NCI-H1930 (cell line): ENCODE data around the gene SLC4A3.

Source experiments
- DNase-seq, 2 experiments: peaks; one replicate each; lab custom pipeline; 2025; lab: John Stamatoyannopoulos, UW

The SLC4A3 gene

GRCh38 chr2:219627103-219628100 is at the start of gene SLC4A3:
Gene SLC4A3, plus strand, starts transcription at chr2:219627630. Its CDS starts 363 bp downstream, at chr2:219627993.
- peak; percentile 49 to 58 for DNase-seq

- no peak for DNase-seq
Observed at GRCh38 chr2:219578811-219579613, 48.4 kb upstream of the SLC4A3 start.

GRCh38 chr2:219581346-219581745 is 46.1 kb upstream of the SLC4A3 start:
- DNase-seq, result no peak

GRCh38 chr2:219591091-219591490 is 36.3 kb upstream of the SLC4A3 start:
- no peak for DNase-seq

- no peak for DNase-seq
Observed at GRCh38 chr2:219592736-219593135, 34.7 kb upstream of the SLC4A3 start.

- DNase-seq, result no peak
Observed at GRCh38 chr2:219593154-219593553, 34.3 kb upstream of the SLC4A3 start.

GRCh38 chr2:219595256-219595655 is 32.2 kb upstream of the SLC4A3 start:
- DNase-seq, result no peak

GRCh38 chr2:219596954-219597551 is 30.4 kb upstream of the SLC4A3 start:
- no peak for DNase-seq

- peak; percentile 90 to 91 for DNase-seq
Observed at GRCh38 chr2:219597552-219598307, 29.7 kb upstream of the SLC4A3 start, which contains the start of gene STK11IP. Gene STK11IP, plus strand, starts transcription at chr2:219597857. Its CDS starts 263 bp downstream, at chr2:219598120.

GRCh38 chr2:219598308-219599078 is 28.9 kb upstream of the SLC4A3 start:
- no peak for DNase-seq

GRCh38 chr2:219603771-219604170 is 23.7 kb upstream of the SLC4A3 start:
- DNase-seq, result no peak

- DNase-seq, result no peak
Observed at GRCh38 chr2:219605607-219605954, 21.8 kb upstream of the SLC4A3 start.

- DNase-seq, result no peak
Observed at GRCh38 chr2:219607931-219608330, 19.5 kb upstream of the SLC4A3 start.

- DNase-seq, result no peak
Observed at GRCh38 chr2:219608399-219608964, 18.9 kb upstream of the SLC4A3 start.

GRCh38 chr2:219609149-219609750 is 18.2 kb upstream of the SLC4A3 start:
- no peak for DNase-seq

- no peak for DNase-seq
Observed at GRCh38 chr2:219611306-219611705, 16.1 kb upstream of the SLC4A3 start.

- DNase-seq, result no peak
Observed at GRCh38 chr2:219611866-219612576, 15.4 kb upstream of the SLC4A3 start.

- DNase-seq, result no peak
Observed at GRCh38 chr2:219612577-219613286, 14.7 kb upstream of the SLC4A3 start.
